ENCODE data around the gene TBC1D14.

DNA sequence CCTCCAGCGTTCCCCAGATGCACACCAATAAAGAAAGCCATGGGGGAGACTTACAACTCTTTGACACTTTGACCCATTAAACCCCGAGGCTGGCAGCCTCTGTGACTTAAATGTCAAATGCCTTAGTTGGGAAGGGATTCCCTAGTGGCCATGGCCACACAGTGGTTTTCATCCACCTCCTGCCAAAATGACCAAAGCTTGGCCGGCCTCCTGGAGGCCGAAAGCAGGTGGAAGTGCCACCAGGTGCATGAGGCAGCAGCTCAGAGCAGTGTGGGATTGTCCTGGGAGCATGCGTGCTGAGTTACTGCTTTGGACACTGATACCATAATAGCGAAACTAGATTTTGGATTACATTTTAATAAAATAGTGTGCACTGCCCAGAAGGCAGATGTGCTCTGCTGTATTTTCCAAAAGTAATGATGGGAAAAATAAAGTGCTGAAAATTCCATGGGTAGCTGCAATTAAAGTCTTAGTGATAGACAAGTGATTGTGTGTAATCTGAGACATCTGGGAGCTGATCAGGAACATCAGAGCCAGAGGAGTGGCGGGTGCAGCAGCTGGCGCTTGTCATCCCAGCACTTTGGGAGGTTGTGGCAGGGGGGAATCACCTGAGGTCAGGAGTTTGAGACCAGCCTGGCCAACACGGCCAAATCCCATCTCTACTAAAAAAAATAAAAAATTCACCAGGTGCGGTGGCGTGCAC, 93.7 kb downstream of the TBC1D14 start:
- TF ChIP-seq, protein P1, sequence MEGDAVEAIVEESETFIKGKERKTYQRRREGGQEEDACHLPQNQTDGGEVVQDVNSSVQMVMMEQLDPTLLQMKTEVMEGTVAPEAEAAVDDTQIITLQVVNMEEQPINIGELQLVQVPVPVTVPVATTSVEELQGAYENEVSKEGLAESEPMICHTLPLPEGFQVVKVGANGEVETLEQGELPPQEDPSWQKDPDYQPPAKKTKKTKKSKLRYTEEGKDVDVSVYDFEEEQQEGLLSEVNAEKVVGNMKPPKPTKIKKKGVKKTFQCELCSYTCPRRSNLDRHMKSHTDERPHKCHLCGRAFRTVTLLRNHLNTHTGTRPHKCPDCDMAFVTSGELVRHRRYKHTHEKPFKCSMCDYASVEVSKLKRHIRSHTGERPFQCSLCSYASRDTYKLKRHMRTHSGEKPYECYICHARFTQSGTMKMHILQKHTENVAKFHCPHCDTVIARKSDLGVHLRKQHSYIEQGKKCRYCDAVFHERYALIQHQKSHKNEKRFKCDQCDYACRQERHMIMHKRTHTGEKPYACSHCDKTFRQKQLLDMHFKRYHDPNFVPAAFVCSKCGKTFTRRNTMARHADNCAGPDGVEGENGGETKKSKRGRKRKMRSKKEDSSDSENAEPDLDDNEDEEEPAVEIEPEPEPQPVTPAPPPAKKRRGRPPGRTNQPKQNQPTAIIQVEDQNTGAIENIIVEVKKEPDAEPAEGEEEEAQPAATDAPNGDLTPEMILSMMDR (IDR thresholded peaks at IDR 0.05) = no peak
- TF ChIP-seq POLR2AphosphoS5 (IDR thresholded peaks at IDR 0.05; ENCODE audit: low read depth, low read length) = no peak
- TF ChIP-seq REST (IDR thresholded peaks at IDR 0.05; ENCODE audit: insufficient read depth in 1 of 2, low read depth in 2 of 2, low read length in 1 of 2) = no peak
